K562 (cell line): ENCODE data around the gene DAPP1. TPM values are rescaled to one million over a fixed set of nuclear protein-coding genes. Genes with fewer than 3 reads are reported as not detected.

ENCODE experiments used
- ATAC-seq: fragments of 200-7000 bp; cut with Tn5 transposase; 3 replicates; pipeline ENCODE4 v1.9.1; 2020; ENCODE audit warnings: moderate library complexity
- BruUV-seq: library from RNA; stranded (reverse); fragments of 400-500 nt; replicated peaks from 2 replicates; lab custom pipeline; 2021; lab: Mats Ljungman, UMichigan
- CTCF ChIA-PET: fragments of 300-600 bp; formaldehyde crosslinking; extraction: SDS; loops from one replicate; lab custom pipeline; 2021; ENCODE audit warnings: low intra/inter-chr PET ratio; lab: Yijun Ruan, JAX
- POLR2A ChIA-PET: fragments of 300-600, 350-650 bp; sonication (Branson Sonifier 250); formaldehyde crosslinking; extraction: SDS; loops from one replicate; lab custom pipeline; 2021; ENCODE audit warnings: antibody characterized with exemption, inconsistent platforms; lab: Yijun Ruan, JAX
- DNase-seq, 4 experiments: peaks; one replicate each; pipeline versions ENCODE4 v3.0.0 to v3.0.0-alpha.2; 2011 to 2018; ENCODE audit warnings: low spot score in 3 of 4, mixed read lengths in 3 of 4; ENCODE audit errors: extremely low read depth in 1 of 4
- FAIRE-seq: peaks from 2 replicates; lab custom pipeline; 2011; peaks lifted over from hg19 to GRCh38; lab: Jason Lieb, UNC
- H2AFZ ChIP-seq: 2 replicates; pipeline ENCODE4 v1.6.0; 2011; ENCODE audit warnings: low read depth, low read length, control low read depth, inconsistent platforms
- H3K27ac ChIP-seq: fragments of 200-600 bp; 3 replicates; pipeline ENCODE4 v1.8.0; 2011; ENCODE audit warnings: low read depth, mild to moderate bottlenecking, control low read depth, inconsistent platforms, low read length, moderate library complexity, mixed read lengths; ENCODE audit errors: extremely low read depth
- H3K27me3 ChIP-seq, 2 experiments: fragments of 300-600 bp in 1 of 2; 2 replicates in 1 of 2; 3 replicates in 1 of 2; pipeline versions ENCODE4 v1.6.0 to v1.8.0; 2011; ENCODE audit warnings: inconsistent platforms in 2 of 2, low read length in 2 of 2, mild to moderate bottlenecking in 1 of 2, mixed read lengths in 1 of 2, moderate library complexity in 1 of 2; ENCODE audit not compliant: control insufficient read depth in 2 of 2, insufficient read depth in 2 of 2
- H3K36me3 ChIP-seq: fragments of 300-600 bp; 3 replicates; pipeline ENCODE4 v1.8.0; 2011; ENCODE audit warnings: mild to moderate bottlenecking, low read length, inconsistent platforms; ENCODE audit not compliant: control insufficient read depth, insufficient read depth
- H3K4me1 ChIP-seq, 2 experiments: fragments of 200-600 bp in 1 of 2; replicated peaks in 1 of 2; 2 replicates in 1 of 2; 3 replicates in 1 of 2; pipeline versions ENCODE4 v1.5.1 to v1.8.0; 2011; ENCODE audit warnings: inconsistent platforms in 2 of 2, low read length in 2 of 2, mild to moderate bottlenecking in 1 of 2, mixed read lengths in 1 of 2, moderate library complexity in 1 of 2; ENCODE audit not compliant: control insufficient read depth in 2 of 2, insufficient read depth in 2 of 2
- H3K4me2 ChIP-seq: 2 replicates; pipeline ENCODE4 v1.6.1; 2011; ENCODE audit warnings: low read length, control low read depth, inconsistent platforms, mixed read lengths; ENCODE audit not compliant: insufficient read depth
- H3K4me3 ChIP-seq: fragments of 200-600 bp; sonication (generic), shearing (Covaris generic); 2 replicates; pipeline ENCODE4 v1.5.1; 2016; ENCODE audit warnings: control low read depth, inconsistent platforms
- H3K79me2 ChIP-seq: fragments of 200-600 bp; 3 replicates; pipeline ENCODE4 v1.8.0; 2011; ENCODE audit warnings: low read length, inconsistent platforms; ENCODE audit not compliant: control insufficient read depth, insufficient read depth
- H3K9ac ChIP-seq, 2 experiments: 2 replicates each; pipeline versions ENCODE4 v1.6.0 to v1.6.1; 2011; ENCODE audit warnings: low read depth in 2 of 2, low read length in 2 of 2, control low read depth in 1 of 2, inconsistent platforms in 1 of 2, mild to moderate bottlenecking in 1 of 2, mixed read lengths in 1 of 2; ENCODE audit not compliant: insufficient read depth in 1 of 2
- H3K9me1 ChIP-seq: one replicate; pipeline ENCODE4 v1.6.0; 2011; ENCODE audit warnings: inconsistent platforms, mild to moderate bottlenecking, low read length, moderate library complexity; ENCODE audit not compliant: control insufficient read depth, insufficient read depth
- H3K9me3 ChIP-seq: replicated peaks from 2 replicates; pipeline ENCODE4 v1.5.1; 2011; ENCODE audit warnings: low read depth, low read length, inconsistent platforms; ENCODE audit not compliant: control insufficient read depth, insufficient read depth
- H4K20me1 ChIP-seq: replicated peaks from 2 replicates; pipeline ENCODE4 v1.6.1; 2011; ENCODE audit warnings: low read length, inconsistent platforms, mixed read lengths; ENCODE audit not compliant: control insufficient read depth, insufficient read depth
- C11orf30 ChIP-seq: fragments of 450-650 bp; IDR thresholded peaks from 2 replicates; pipeline ENCODE4 v1.6.1; 2016; ENCODE audit warnings: low read depth, mild to moderate bottlenecking
- CEBPB ChIP-seq: fragments of 450-650 bp; IDR thresholded peaks from 2 replicates; pipeline ENCODE4 v1.6.1; 2016; ENCODE audit warnings: missing genetic modification characterization, missing compliant biosample characterization
- CSDE1 ChIP-seq, 2 experiments: fragments of 450-650 bp; IDR thresholded peaks; 2 replicates each; pipeline ENCODE4 v1.6.1; 2016; ENCODE audit warnings: mild to moderate bottlenecking in 1 of 2
- GTF2F1 ChIP-seq: IDR thresholded peaks from 2 replicates; pipeline ENCODE4 v1.6.1; 2011; ENCODE audit warnings: low read depth, low read length, improper control_type of control experiment
- MIER1 ChIP-seq: fragments of 450-650 bp; IDR thresholded peaks from 2 replicates; pipeline ENCODE4 v1.6.1; 2016; ENCODE audit warnings: antibody characterized with exemption, mild to moderate bottlenecking, low read depth
- PTRF ChIP-seq: fragments of 450-650 bp; IDR thresholded peaks from 2 replicates; pipeline ENCODE4 v1.6.1; 2016; ENCODE audit warnings: mild to moderate bottlenecking, missing genetic modification characterization, missing compliant biosample characterization
- THRAP3 ChIP-seq: fragments of 450-650 bp; IDR thresholded peaks from 2 replicates; pipeline ENCODE4 v1.6.1; 2016; ENCODE audit warnings: mild to moderate bottlenecking, inconsistent platforms, borderline replicate concordance
- ZBTB8A ChIP-seq: fragments of 450-650 bp; IDR thresholded peaks from 2 replicates; pipeline ENCODE4 v1.6.1; 2018; ENCODE audit warnings: mild to moderate bottlenecking, moderate library complexity; ENCODE audit not compliant: partially characterized antibody
- ZNF707 ChIP-seq: fragments of 250-450 bp; sonication (Bioruptor Pico); conservative IDR thresholded peaks from 2 replicates; pipeline ENCODE4 v1.8.0; 2022; ENCODE audit warnings: inconsistent platforms, mild to moderate bottlenecking, moderate library complexity
- WGBS: fragments of 100-300 bp; shearing (Covaris generic); methylation state at CpG from one replicate; pipeline ENCODE4 v1.1.6; 2016; ENCODE audit warnings: low coverage, mixed read lengths; ENCODE audit not compliant: insufficient coverage; ENCODE audit errors: missing lambda C conversion rate; 5-methylcytosine and 5-hydroxymethylcytosine counted together
- in situ Hi-C: fragments of 300-500 bp; cut with MboI; formaldehyde crosslinking; loops from 4 replicates; pipeline ENCODE4 v1.15.0; 2018; ENCODE audit warnings: inconsistent platforms, mixed read lengths
- intact Hi-C: fragments of 100-400 bp; cut with micrococcal nuclease; formaldehyde crosslinking; loops from 2 replicates; pipeline ENCODE4 v1.14.2; 2022
- polyA plus RNA-seq, 8 experiments: library from polyadenylated mRNA; depleted of rRNA in 4 of 8; stranded (reverse) in 5 of 8; unstranded in 3 of 8; fragments of >200 nt; fragmentation: Nextera tagmentation in 2 of 8; fragmentation: Illumina TruSeq in 1 of 8; extraction: Ambion mirVana in 2 of 8; extraction: Trizol in 1 of 8; gene quantifications; 2 replicates each; pipeline versions ENCODE4 v1.2.1 to v1.2.3, GENCODE V29; 2011 to 2014; ENCODE audit warnings: inconsistent platforms in 1 of 8, missing spikeins in 1 of 8
- total RNA-seq, 7 experiments: library from RNA; depleted of rRNA in 6 of 7; stranded (reverse); fragments of >200 nt in 6 of 7; fragmentation: Illumina TruSeq in 2 of 7; extraction: Trizol in 2 of 7; gene quantifications; 2 replicates each; pipeline versions ENCODE4 v1.2.1 to v1.2.3, GENCODE V29; 2011 to 2021; ENCODE audit warnings: low replicate concordance in 1 of 7
- TF ChIP-seq, protein P1 (sequence below): fragments of 450-650 bp; formaldehyde crosslinking; IDR thresholded peaks from 2 replicates; pipeline ENCODE4 v1.4.0; 2022; ENCODE audit warnings: missing genetic modification characterization
- TF ChIP-seq, protein P2 (sequence below): sonication (generic); formaldehyde crosslinking; IDR thresholded peaks from 2 replicates; pipeline ENCODE4 v1.8.1; 2023; ENCODE audit warnings: mild to moderate bottlenecking, missing genetic modification reagents
- TF ChIP-seq, protein P3 (sequence below): fragments of 150-350 bp; IDR thresholded peaks from 2 replicates; pipeline ENCODE4 v1.6.1; 2014; ENCODE audit warnings: low read depth, mild to moderate bottlenecking, low read length, borderline replicate concordance

The DAPP1 gene
- total and polyA plus RNA-seq, 9 of the 15 experiments (the other 6 are each of a cell fraction or from before 2014, with no cell fraction given), result 1.9 to 7.2 (median 3.6) TPM

DNA sequence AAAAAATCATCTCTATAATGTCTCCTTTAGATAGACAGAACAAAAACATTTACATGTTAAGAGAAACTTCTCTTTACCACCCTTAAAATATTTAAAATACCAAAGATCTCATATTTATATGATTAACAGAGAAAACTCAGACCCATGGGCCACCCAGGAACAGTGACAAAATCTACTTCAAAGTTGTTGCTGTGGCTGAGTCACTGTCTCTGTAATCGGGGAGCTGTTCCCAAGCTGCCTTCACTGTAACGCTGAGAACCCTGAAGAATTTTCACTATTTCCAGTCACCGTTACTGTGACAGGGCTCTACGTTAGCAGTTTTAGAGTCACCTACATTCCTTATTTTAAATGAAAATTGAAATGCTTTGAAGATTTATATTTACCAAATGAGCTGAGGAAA lies 9.0 kb upstream of the DAPP1 start:
- H3K27ac ChIP-seq, result no peak overlapping the region
- no TSS peak for BruUV-seq
- no peaks in the 10 kb centered on the region for H3K9me3 ChIP-seq
- peaks cover 4 to 24% of the 10 kb centered on the region in 2 experiments; a peak in 3 of 5 replicates for H3K27me3 ChIP-seq
- H3K9me1 ChIP-seq, result no peaks in the 10 kb centered on the region
- no peak overlapping the region for H3K4me3 ChIP-seq
- FAIRE-seq (no peak), ATAC-seq (peak; percentile 33; the same call in 1 of the 3 replicates), DNase-seq (no peak)
- in situ Hi-C loops, result no loop called here
- no peaks in the 10 kb centered on the region; a peak in 1 of 5 replicates for H3K4me1 ChIP-seq
- WGBS, result 3% methylated on average over 4 of the region's 4 CpGs
- H3K36me3 ChIP-seq, result no peaks in the 10 kb centered on the region
- ChIA-PET CTCF (interaction anchor here (1.5 to 2.8 kb wide), 2 partner anchors 77 to 246 kb away, joined by 6 to 24 read pairs; no protein-coding TSS in a partner anchor), POLR2A (interaction anchor here (0.7 to 1.3 kb wide), 2 partner anchors 9 to 11 kb away, joined by 3 to 5 read pairs; no protein-coding TSS in a partner anchor)
- H3K4me2 ChIP-seq, result no peak overlapping the region
- H4K20me1 ChIP-seq, result no peaks in the 10 kb centered on the region
- H3K9ac ChIP-seq, result no peak overlapping the region
- intact Hi-C loops, result loop anchor here (1.0 to 5.0 kb wide), 5 partner anchors 83 to 400 kb away; no protein-coding TSS in a partner anchor
- H2AFZ ChIP-seq, result no peak overlapping the region
- no peaks in the 10 kb centered on the region for H3K79me2 ChIP-seq
- no peak for TF ChIP-seq CEBPB (tag)
- TF ChIP-seq PTRF, result no peak
- TF ChIP-seq MIER1, result no peak
- no peak for TF ChIP-seq CSDE1 (IDR thresholded peaks at IDR 0.05)
- TF ChIP-seq C11orf30, result no peak
- TF ChIP-seq ZBTB8A, result no peak
- no peak for TF ChIP-seq THRAP3
- no peak for TF ChIP-seq GTF2F1
- TF ChIP-seq, protein P1, sequence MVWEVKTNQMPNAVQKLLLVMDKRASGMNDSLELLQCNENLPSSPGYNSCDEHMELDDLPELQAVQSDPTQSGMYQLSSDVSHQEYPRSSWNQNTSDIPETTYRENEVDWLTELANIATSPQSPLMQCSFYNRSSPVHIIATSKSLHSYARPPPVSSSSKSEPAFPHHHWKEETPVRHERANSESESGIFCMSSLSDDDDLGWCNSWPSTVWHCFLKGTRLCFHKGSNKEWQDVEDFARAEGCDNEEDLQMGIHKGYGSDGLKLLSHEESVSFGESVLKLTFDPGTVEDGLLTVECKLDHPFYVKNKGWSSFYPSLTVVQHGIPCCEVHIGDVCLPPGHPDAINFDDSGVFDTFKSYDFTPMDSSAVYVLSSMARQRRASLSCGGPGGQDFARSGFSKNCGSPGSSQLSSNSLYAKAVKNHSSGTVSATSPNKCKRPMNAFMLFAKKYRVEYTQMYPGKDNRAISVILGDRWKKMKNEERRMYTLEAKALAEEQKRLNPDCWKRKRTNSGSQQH, result no peak
- TF ChIP-seq, protein P2, sequence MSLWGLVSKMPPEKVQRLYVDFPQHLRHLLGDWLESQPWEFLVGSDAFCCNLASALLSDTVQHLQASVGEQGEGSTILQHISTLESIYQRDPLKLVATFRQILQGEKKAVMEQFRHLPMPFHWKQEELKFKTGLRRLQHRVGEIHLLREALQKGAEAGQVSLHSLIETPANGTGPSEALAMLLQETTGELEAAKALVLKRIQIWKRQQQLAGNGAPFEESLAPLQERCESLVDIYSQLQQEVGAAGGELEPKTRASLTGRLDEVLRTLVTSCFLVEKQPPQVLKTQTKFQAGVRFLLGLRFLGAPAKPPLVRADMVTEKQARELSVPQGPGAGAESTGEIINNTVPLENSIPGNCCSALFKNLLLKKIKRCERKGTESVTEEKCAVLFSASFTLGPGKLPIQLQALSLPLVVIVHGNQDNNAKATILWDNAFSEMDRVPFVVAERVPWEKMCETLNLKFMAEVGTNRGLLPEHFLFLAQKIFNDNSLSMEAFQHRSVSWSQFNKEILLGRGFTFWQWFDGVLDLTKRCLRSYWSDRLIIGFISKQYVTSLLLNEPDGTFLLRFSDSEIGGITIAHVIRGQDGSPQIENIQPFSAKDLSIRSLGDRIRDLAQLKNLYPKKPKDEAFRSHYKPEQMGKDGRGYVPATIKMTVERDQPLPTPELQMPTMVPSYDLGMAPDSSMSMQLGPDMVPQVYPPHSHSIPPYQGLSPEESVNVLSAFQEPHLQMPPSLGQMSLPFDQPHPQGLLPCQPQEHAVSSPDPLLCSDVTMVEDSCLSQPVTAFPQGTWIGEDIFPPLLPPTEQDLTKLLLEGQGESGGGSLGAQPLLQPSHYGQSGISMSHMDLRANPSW (CRISPR knock-in tag), result no peak
- TF ChIP-seq ZNF707 (CRISPR knock-in tag), result no peak
- TF ChIP-seq, protein P3, sequence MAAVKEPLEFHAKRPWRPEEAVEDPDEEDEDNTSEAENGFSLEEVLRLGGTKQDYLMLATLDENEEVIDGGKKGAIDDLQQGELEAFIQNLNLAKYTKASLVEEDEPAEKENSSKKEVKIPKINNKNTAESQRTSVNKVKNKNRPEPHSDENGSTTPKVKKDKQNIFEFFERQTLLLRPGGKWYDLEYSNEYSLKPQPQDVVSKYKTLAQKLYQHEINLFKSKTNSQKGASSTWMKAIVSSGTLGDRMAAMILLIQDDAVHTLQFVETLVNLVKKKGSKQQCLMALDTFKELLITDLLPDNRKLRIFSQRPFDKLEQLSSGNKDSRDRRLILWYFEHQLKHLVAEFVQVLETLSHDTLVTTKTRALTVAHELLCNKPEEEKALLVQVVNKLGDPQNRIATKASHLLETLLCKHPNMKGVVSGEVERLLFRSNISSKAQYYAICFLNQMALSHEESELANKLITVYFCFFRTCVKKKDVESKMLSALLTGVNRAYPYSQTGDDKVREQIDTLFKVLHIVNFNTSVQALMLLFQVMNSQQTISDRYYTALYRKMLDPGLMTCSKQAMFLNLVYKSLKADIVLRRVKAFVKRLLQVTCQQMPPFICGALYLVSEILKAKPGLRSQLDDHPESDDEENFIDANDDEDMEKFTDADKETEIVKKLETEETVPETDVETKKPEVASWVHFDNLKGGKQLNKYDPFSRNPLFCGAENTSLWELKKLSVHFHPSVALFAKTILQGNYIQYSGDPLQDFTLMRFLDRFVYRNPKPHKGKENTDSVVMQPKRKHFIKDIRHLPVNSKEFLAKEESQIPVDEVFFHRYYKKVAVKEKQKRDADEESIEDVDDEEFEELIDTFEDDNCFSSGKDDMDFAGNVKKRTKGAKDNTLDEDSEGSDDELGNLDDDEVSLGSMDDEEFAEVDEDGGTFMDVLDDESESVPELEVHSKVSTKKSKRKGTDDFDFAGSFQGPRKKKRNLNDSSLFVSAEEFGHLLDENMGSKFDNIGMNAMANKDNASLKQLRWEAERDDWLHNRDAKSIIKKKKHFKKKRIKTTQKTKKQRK, result no peak
